Astrocyte of the hippocampus (primary cell): ENCODE measurements around the gene ASPG.

Experiments used
- DNase-seq: peaks from one replicate; pipeline ENCODE4 v3.0.0; 2011; ENCODE audit warnings: low read depth, low spot score

Gene ASPG

DNA sequence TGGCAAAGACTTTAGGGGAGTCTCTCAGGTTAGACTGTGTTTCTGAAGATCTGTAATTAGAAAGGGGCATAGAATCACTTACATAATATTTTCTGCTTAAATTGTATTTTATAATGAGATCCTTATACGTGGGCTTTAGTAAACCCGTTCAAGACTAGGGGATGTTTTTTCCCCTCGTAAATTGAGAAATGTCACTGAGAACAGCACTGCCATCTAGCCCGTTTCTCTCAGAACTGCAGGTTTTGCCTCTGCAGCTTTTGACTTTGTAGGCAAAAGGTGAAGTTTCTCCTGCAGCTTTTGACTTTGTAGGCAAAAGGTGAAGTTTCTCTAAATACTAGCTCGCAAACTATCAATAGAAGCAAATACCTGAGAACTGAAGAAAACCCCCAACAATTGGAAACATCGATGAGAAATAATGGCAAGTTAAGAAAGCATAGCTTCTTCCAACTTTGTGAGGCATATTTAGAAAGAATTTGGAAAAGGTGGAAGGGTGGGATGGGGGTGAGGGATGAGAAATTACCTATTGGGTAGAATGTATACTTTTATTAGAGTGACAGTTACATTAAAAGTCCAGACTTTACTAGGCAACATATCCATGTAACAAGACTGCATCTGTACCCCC lies 9.9 kb upstream of the ASPG start:
- DNase-seq = peak; percentile 22

DNA sequence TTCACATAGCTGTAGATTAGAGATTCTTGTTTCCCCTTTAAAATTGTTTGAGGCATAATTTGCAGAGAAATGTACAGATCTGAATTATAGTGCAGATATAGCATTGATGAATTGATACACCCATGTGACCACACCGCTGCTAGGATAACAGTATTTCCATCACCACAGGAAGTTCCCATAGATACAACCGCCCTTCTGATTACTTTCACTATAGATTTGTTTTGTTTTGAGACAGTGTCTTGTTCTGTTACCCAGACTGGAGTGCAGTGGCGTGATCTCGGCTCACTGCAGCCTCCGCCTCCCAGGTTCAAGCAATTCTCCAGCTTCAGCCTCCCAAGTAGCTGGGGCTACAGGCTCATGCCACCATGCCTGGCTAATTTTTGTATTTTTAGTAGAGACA lies 8.8 kb upstream of the ASPG start:
- DNase-seq = no peak

DNA sequence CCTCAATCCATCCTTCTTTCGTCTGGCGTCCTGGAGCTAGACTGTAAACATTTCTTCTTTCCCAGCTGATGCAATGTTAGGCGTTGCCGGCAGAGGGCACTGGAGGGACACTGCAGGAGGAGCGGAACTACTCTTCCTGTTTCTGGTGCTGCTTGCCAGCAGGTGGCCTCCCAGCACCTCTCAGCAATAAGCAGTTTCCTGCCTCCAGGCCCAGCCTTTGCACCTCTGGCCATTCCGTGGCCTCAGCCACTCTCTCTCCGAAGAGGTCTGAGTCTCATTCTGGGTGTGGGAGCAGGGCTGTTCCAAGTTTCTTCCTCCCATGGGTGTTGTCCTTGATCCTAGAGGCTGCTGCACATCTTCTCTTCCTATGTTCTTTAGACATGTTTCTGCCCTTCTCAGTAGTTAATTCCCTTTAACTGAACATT lies 7.5 kb upstream of the ASPG start:
- DNase-seq = peak; percentile 92

DNA sequence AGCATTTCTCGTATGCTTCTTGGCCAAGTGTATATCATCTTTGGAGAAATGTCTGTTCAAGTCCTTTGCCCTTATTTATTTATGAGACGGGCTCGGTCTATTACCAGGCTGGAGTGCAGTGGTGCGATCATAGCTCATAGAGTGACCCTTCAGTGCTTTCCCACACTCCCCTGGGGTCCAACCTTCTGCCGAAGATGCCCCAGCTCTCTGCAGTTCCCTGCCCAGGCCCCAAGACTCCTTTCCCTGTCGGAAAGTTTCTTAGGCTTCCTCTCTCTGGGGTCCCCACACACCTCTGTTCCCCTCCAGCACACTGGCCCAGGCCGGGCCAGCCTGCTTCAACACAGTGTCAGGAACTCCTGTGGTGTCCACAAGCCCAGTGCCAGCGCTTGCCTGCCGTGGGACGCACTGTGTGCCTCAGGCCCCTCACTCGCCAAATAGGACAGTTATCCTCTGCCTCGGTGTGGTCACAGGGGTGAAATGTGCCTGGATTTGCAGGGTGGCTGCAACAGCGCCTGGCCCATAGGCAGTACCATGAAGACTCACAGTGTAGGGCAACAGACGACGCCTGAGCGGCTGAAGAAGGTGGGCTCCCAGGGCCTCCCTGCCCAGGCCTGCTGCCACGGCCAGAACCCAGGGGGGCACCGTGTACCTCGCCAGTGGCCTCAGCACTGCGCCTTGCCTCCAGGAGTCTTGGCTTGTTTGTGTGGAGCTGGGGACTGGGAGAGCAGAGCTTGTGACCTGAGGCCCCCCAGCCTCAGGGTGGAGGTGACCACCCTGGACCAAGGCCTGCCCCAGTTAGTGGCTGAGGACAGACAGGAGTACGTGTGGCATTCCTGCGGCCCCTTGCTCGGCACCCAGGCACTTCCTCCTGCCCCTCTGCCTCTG lies 4.9 kb upstream of the ASPG start:
- no peak for DNase-seq

DNA sequence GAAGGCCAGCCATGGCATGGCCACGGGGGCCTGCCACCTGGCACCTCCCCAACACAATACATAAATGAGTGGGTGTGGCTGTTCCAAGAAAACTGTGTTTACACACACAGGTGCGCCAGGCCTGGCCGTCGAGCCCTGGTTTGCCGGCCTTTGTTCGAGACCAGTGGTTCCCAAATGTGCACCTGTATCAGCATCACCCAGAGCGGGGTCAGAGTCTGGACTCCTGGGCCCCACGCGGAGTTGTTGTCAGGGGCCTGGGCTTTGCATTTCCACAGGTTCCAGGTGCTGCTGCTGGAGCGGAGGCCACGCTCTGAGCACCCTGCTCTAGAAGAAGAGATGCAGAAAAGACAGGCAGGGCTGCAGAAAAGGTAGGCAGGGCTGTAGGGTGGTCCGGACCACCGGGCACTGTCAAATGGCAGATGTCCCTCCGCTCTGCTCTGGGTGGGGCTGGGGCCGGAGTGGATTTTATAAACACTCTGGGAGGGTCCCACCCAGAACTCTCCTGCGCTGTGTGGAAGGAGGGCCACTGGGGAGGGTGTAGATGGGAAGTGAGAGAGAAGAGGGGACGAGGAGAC lies 4.2 kb upstream of the ASPG start:
- peak; percentile 0 for DNase-seq

DNA sequence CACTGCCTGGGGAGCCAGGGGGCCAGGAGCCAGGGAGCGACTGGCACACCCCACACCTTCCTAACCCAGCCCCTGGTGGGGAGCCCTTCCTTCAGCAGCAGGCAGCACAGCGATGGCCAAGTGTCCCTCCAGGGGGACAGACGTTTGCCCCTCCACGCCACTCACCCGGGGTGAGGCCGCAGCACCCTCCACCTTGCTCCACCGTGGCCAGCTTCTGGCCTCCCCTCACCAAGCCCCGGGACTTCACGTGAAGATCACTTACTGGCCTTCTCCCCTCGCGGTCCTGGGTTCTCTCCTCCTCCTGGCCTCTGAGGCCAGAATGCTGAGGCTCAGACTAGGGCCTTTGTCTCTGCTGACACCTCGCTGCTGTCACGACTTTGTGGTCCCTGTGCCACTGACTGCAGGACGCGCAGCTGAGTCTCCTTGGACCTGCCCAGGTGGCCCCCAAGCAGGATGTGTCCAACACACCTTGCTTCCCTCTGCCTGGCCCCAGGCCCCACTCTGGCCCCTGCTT lies 3.5 kb upstream of the ASPG start:
- no peak for DNase-seq

DNA sequence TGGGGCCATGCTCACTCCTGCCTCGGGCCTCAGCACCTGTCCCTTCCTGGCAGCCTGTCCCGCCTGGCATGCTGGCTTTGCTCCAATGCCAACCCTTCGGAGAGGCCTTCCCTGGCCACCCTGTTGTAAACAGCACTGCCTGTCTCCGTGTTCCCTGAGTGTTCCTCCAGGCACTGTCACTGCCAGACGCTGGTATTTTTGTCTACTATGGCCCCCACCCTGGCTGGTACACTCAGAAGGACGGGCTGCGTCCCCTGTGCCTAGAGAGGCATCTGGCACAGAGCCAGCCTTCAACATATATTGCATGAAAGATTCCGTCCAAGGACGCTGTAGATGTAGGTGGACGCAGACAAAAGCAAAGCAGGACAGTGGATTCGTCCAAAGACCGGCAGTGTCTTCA lies 2.7 kb upstream of the ASPG start:
- DNase-seq = no peak

DNA sequence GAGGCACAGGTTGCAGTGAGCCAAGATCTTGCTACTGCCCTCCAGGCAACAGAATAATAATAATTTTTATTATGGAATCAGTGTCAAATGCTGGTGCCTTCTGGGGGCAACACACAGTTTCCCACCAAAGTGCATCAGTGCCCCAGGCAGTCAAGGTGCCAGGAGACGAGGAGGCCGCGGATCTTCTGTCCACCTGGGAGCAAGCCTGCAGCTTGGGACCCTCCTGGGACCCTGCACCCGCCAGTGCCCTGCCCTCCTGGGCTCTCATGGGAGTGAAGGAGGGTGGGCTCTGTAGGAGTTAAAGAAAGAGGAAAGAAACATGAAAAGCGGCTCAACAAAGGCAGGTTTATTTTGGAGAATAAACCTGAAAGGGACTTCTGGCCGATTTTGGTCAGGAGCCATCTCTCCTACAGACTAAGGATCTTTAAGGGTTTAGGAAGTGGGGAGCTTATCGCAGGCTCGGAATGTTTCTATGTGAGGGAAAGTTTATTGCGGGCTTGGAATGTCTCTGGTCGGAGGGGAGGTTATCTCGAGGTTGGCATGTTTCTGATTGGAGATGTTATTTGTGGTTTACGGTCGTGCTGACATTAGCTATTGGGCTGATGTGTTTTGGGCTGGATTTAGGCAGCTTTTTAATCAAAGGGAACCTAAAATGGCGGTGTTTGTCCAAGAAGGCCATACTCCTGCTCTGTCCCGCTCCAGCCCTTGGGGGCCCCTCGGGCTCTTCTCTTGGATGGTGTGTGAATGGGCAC lies 1.1 kb upstream of the ASPG start:
- DNase-seq = no peak

DNA sequence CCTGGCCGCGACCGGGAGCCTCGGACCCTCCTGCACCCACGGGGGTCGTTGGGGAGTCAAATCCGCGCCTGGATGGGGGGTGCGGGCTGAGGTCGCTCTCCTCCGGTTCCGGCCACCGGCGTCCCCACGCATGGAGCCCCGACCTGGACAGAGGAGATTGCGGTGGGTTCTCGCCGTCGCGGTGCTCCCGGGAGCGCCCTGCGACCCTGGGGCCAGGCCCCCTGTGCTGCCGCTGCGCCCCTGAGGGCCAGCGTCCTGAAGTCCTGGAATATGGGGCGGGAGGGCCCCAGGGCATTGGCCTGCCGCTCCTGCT lies 345 bp downstream of the ASPG start:
- DNase-seq = no peak

DNA sequence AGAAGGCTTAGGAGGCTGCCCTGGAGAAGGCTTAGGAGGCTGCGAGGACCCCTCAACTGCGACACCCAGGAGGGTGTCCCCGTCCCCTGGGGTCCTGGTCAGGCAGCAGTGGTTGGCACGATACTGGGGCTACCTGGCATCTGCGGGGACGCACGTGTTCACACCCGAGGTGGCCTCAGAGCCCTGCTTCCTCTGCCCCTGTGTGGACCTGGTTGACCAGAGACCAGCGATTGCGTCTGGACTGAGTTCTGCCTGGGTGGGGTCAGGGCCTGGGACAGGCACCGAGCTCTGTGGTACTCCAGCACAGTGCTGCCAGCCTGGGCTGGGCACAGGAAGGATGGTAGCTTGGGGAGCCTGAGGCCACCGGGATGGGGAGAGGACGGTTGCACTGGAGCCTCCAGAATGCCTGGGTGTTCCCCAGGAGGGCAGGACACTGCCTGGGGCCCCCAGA lies 735 bp downstream of the ASPG start:
- no peak for DNase-seq

DNA sequence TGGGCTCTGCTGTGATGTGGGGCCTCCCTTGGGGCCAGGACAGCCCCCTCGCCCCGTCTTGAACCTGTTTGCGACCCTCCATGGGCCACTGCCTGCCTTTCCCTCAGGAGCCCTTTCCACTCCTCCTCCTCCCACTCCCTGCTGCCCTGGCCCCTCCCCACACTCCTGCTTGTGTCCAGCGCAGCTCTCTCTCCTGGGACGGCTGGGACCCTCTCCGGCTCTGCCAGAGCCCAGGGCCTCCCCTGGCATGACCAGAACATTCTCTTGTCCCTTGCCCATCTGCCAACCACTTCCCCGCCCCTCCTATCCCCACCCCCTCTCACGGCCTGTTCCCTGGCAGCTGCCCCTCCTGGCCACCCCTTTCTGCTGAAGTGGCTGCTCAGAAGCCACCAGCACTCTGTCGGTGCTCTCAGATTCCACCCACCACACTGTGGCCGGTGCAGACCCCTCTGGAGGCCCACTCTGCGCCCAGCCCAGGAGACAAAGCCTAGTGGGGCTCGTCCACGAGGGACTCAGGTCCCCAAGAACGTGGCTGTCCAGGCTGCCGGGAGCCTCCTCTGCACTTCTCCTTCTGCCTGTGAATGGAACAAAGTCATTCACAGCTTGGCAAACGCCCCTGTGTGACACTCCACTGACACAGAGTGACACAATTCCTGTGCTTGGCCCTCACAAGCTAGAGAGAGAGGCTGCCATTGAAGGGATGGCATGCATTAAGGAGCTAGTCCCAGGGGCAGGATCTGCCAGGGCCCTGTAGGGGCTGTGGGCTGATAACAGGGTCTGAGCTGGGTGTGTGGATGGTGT lies 1.4 kb downstream of the ASPG start:
- no peak for DNase-seq

DNA sequence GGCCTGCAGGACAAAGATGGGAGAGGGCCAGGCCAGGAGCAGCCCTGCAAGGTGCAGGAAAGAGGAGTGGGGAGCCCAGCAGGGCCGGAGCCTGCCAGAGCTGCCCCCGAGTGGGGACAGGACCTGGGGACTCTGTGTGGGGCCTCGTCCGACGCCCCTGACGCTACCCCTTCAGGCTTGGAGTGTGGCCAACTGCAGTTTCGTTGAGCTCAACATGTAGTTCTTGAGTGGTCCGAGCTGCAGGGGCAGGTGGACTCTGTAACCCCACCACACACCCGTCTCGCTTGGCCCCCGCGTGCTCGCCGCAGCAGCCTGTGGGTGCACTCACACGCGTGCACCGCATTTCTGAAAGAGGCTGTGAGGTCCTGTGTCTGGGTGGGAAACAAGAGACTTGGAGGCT lies 2.0 kb downstream of the ASPG start:
- no peak for DNase-seq

DNA sequence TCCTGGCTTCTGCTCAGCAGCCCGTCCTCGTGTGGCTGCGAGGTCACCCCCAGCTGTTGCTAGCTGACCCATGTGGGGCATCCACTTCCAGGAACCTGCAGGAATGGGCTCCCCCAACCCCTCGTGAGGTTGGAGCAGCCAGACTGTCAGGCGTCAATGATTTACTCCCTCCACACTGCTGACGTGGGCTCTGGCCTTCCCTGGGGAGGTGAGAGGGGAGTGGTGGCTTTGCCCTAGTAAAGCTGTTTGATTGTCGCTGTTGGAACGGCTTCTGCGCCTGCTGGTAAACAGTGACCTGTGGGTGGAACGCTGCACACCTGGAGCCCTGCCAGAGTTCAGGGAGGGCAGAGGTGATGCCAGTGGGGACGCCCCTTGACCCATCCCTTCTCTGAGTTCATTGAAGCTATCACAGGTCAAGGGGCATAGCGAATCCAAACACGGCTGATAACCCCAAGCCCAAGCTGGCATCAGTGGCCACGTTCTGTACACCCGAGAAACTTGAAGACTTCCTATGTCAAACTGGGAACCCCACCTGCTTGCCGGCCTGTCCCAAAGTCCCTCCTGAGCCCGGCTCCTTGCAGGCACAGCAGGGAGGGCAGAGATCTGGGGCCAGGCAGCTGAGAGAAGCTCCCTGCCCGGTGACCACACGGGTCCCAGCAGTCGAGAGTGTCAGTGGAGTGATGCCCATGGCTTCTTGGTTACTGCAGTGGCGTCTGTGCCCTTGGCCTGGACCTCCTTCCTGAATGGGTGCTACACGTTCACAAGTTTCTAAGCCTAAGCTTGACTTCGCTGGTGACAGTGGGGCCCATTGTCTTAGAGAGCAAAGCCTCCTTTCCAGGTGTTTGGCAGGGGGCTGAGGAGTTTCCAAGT lies 2.7 kb downstream of the ASPG start:
- DNase-seq = no peak

DNA sequence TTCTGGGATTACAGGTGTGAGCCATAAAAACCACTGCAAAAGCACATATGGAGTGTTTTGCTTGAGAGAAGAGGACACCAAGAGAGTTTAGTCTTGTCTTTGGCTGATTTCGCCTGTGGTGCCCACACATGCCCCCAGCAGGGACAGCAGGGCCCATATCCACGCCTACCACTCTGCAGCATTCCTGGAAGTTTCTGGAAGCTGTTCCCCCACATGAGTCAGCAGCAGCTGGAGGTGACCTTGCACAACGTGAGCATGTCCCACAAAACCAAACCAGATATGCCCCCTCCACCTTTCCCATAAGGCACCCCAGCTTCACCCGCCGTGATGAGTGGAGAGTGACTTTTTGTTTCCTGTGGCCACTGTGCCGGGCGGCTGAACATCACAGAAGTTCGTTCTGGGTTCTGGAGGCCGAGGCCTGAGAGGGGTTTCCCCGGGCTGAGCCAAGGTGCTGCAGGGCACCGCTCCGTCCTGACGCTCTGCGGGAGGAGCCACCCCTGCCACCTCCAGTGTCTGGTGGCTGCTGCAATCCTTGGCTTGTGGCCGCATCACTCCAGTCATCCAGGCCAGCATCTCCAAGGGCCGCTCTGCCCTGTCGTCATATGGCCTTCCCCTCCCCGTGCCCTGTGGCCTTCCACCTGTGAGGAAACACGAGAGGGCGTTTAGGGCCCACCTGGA lies 4.7 kb downstream of the ASPG start:
- DNase-seq = no peak

DNA sequence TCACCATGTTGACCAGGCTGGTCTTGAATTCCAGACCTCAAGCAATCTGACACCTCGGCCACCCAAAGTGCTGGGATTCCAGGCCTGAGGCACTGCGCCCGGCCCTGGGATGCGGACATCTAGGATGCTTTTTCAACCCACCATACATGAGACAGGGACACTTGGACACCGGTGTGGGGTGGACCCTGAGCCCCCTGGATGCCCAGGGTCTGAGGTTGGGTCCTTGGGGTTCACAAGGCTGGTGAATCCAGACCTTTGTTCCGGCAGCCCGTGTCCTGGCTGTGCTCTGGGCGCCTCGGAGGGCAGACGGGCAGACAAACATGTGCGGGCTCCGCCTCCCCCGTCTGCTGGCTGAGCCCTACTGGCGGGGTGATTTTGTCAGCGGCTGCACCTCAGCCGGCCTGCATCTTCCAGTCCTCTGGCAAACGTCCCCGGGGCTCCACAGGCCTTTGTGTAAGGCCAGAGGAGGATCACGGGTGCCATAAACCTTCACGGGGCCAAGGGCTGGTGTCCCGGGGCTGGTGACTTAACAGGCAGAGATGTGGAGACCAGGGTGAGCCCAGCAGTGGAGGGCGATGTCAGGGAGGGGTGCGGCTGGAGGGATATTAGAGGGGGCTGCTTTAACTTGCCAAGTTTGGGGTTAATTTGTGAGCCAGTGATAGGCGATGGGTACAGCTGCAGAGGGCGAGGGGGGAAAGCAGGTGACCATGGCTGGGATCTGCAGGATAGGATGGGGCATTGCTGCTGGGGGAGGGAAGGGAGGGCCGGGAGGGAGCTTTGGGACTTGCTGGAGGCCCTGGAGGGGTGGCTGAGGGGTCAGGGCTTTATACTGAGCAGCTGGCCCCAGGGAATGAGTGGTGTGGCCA lies 5.8 kb downstream of the ASPG start:
- no peak for DNase-seq

DNA sequence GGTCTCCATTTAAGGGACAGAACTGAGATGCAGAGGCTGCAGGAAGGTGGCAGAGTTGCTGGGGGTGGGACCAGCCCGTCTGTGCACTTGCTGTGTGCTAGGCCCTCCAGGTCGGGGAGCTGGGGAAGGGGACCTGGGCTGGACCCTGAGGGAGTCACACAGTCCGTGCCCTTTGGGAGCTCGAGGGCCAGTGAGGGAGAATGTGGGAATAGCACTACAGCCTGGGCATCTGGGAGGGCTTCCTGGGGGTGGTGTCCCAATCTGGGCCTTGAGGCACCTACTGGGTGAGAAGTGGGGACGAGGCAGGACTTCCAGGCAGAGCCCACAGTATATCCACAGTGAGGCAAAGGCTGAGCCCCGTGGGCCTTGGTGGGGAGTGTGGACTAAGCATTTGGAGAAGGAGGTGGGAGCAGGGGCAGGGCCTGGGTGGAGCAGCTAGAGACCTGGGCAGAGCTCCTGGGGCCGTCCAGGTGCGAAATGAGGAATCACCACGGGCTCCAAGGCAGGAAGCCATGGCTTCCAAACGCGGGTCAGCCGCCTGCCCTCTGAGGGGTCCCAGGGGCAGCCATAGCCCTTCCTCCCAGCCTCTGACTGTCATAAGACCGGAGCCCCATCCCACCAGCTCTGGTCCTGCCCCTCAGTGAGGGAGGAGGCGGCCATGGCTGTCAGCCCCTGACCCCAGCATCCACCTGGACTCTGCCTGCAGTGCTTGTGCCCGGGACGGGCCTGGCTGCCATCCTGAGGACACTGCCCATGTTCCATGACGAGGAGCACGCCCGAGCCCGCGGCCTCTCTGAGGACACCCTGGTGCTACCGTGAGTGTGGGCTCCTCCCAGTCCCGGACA lies 6.6 kb downstream of the ASPG start:
- no peak for DNase-seq

DNA sequence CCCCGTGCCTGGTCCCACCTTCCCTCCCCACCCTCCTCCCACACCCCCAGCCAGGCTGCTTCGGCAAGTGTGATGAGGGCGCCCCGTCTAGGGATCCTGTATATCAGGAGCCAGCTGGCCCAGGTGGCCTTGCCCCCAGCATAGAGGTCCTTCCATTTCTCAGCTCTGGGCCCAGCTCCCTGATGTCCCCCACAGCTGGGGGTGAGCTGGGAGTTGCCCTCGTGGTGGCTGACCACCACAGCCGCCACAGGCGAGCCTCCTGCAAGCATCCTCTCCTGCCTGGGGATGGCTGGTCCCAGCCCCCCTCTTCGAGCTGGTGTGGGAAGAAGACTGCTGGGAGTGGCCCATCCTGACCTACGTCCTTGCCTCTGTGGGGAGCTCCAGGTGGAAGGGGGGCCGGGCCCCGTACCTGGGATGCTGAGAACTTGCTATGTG lies 7.4 kb downstream of the ASPG start:
- no peak for DNase-seq
